ENCODE measurements around the gene ANGPTL3. TPM values are rescaled to one million over a fixed set of nuclear protein-coding genes. Genes with fewer than 3 reads are reported as not detected.

The ANGPTL3 gene
- total and polyA plus RNA-seq, 2 of the 4 experiments (the other 2 are of a cell fraction): not detected

GRCh38 chr1:62572476-62572875, 24.8 kb upstream of the ANGPTL3 start:
- peaks cover 8 to 9% of the 10 kb centered on the region in 2 experiments; a peak in 2 of 4 replicates for H3K79me1 ChIP-seq (ENCODE audit: low read depth in 1 of 2, low read length in 2 of 2)
- BruUV-seq (replicated peaks): no TSS peak

More at GRCh38 chr1:62572476-62572875, 24.8 kb upstream of the ANGPTL3 start:
- Histone ChIP-seq H3K56ac (ENCODE audit: extremely low read depth, insufficient read depth, low read length) (no peak overlapping the region), H3K4ac (ENCODE audit: low read depth, low read length) (no peak overlapping the region), H2AK9ac (replicated peaks; ENCODE audit: low read depth, low read length, poor library complexity) (no peak overlapping the region), H3K27ac (ENCODE audit: insufficient read depth, low read length) (no peak overlapping the region), H2AFZ (replicated peaks; ENCODE audit: low read length, poor library complexity) (no peak overlapping the region), H3K4me3 (ENCODE audit: insufficient read depth, low read depth, low read length) (no peak overlapping the region), H4K5ac (ENCODE audit: low read depth, low read length) (no peak overlapping the region), H4K20me1 (ENCODE audit: insufficient read depth, low read length) (no peaks in the 10 kb centered on the region), H3K14ac (replicated peaks; ENCODE audit: low read depth, low read length) (no peak overlapping the region), H2BK15ac (ENCODE audit: low read depth, low read length) (no peak overlapping the region), H3K18ac (ENCODE audit: low read depth, low read length) (no peak overlapping the region), H4K91ac (ENCODE audit: insufficient read depth, low read depth, low read length) (no peak overlapping the region), H3K9ac (ENCODE audit: low read depth, low read length) (no peak overlapping the region), H3K27me3 (ENCODE audit: control insufficient read depth, insufficient read depth, low read length) (no peaks in the 10 kb centered on the region), H3K36me3 (ENCODE audit: control insufficient read depth, insufficient read depth, low read length) (peaks cover 17% of the 10 kb centered on the region), H2BK20ac (ENCODE audit: low read depth, low read length) (no peak overlapping the region), H3K23ac (ENCODE audit: low read depth, low read length) (no peak overlapping the region), H3K4me2 (ENCODE audit: low read depth, low read length) (no peak overlapping the region), H3K9me3 (ENCODE audit: control insufficient read depth, insufficient read depth, low read length) (peaks cover 3% of the 10 kb centered on the region), H2AK5ac (ENCODE audit: low read depth, low read length) (no peak overlapping the region), H3K4me1 (ENCODE audit: control insufficient read depth, insufficient read depth, low read length) (no peaks in the 10 kb centered on the region), H2BK120ac (ENCODE audit: low read depth, low read length) (no peak overlapping the region), H2BK5ac (ENCODE audit: low read depth, low read length, poor library complexity, severe bottlenecking) (no peak overlapping the region), H4K8ac (ENCODE audit: low read depth in 2 of 2, low read length in 2 of 2) (no peak overlapping the region), H3K9me1 (ENCODE audit: insufficient read depth, low read length) (no peaks in the 10 kb centered on the region)
- in situ Hi-C loops (cut with MboI; ENCODE audit: low sequenced_read_pairs): no loop called here
- no peak for TF ChIP-seq CEBPB (IDR thresholded peaks at IDR 0.05; ENCODE audit: low read depth, low read length)
- TF ChIP-seq RCOR1 (IDR thresholded peaks at IDR 0.05; ENCODE audit: insufficient replicate concordance, low read length): no peak
- no peak for TF ChIP-seq SMC3 (IDR thresholded peaks at IDR 0.05; ENCODE audit: low read depth, low read length)
- no peak for TF ChIP-seq RAD21 (IDR thresholded peaks at IDR 0.05; ENCODE audit: low read length)
- TF ChIP-seq MAZ (IDR thresholded peaks at IDR 0.05; ENCODE audit: borderline replicate concordance, low read depth, low read length): no peak
- no peak for TF ChIP-seq FOS (IDR thresholded peaks at IDR 0.05; ENCODE audit: low read depth, low read length)
- TF ChIP-seq MAFK (IDR thresholded peaks at IDR 0.05; ENCODE audit: low read depth, low read length): no peak
- TF ChIP-seq USF2 (IDR thresholded peaks at IDR 0.05; ENCODE audit: low read depth, low read length): no peak
- TF ChIP-seq ELK1 (IDR thresholded peaks at IDR 0.05; ENCODE audit: borderline replicate concordance, low read depth, low read length): no peak
- TF ChIP-seq POLR2A (IDR thresholded peaks at IDR 0.05; ENCODE audit: low read depth, low read length): no peak
- no peak for TF ChIP-seq RFX5 (IDR thresholded peaks at IDR 0.05; ENCODE audit: low read depth, low read length)
- TF ChIP-seq NFE2L2 (IDR thresholded peaks at IDR 0.05; ENCODE audit: low read depth, low read length): no peak
- no peak for TF ChIP-seq CHD1 (IDR thresholded peaks at IDR 0.05; ENCODE audit: low read depth, low read length)
- TF ChIP-seq CTCF (conservative IDR thresholded peaks at IDR 0.05; ENCODE audit: low read depth, low read length): no peak
- TF ChIP-seq MXI1 (IDR thresholded peaks at IDR 0.05; ENCODE audit: borderline replicate concordance, low read depth, low read length): no peak
- no peak for TF ChIP-seq BHLHE40 (IDR thresholded peaks at IDR 0.05; ENCODE audit: low read depth, low read length)
- ChIA-PET POLR2A (ENCODE audit: unreplicated experiment) (no interaction called here), CTCF (no interaction called here)
- ATAC-seq (ENCODE audit: low read depth) (no peak), DNase-seq (no peak)
- intact Hi-C loops (cut with micrococcal nuclease): no loop called here
- dilution Hi-C loops (cut with HindIII; ENCODE audit: low sequenced_read_pairs, unreplicated experiment): no loop called here
